AG09319 (cell line): ENCODE data around the gene PEA15.

Experiments
- DNase-seq: peaks from one replicate; pipeline ENCODE4 v3.0.0-alpha.2; 2010; ENCODE audit warnings: low read depth; ENCODE audit errors: extremely low read depth
- TF ChIP-seq, protein P1 (sequence below): IDR thresholded peaks from 2 replicates; pipeline ENCODE4 v1.5.1; 2011; ENCODE audit warnings: low read depth, mild to moderate bottlenecking, inconsistent platforms, low read length, moderate library complexity

PEA15 gene

DNA sequence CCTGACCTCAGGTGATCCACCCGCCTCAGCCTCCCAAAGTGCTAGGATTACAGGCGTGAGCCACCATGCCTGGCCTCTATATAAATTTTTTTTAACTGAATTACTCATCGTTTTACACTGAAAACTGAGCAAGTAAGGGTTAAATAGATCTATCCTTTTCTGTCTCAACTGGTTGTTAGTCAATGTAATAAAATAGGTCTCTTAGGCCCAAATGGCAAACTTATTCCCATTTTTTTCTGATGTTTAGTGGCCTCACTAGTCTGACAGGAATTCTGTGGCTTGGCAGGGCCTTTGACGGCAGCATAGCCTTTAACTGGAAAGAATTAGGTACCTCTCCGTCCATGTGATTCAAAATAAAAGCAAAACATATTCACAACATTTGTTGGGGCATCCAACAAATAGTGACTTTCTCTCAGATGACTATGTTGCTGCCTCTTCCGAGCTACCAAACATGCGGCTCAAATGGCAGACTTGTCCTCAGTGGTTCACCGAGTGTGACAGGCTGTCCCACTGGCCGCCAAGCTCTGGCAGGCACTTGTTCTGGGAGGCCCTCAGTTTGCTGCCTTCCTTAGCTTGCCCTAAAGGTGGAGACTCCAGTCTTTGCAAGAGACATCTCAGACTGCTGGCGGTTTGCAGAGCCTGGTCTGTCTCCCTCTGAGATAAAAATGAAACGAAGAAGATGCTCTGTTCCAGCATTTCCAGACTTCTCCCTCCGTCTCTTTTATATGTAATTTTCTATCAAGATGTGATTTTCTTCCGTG, 36.4 kb upstream of the PEA15 start:
- TF ChIP-seq, protein P1, sequence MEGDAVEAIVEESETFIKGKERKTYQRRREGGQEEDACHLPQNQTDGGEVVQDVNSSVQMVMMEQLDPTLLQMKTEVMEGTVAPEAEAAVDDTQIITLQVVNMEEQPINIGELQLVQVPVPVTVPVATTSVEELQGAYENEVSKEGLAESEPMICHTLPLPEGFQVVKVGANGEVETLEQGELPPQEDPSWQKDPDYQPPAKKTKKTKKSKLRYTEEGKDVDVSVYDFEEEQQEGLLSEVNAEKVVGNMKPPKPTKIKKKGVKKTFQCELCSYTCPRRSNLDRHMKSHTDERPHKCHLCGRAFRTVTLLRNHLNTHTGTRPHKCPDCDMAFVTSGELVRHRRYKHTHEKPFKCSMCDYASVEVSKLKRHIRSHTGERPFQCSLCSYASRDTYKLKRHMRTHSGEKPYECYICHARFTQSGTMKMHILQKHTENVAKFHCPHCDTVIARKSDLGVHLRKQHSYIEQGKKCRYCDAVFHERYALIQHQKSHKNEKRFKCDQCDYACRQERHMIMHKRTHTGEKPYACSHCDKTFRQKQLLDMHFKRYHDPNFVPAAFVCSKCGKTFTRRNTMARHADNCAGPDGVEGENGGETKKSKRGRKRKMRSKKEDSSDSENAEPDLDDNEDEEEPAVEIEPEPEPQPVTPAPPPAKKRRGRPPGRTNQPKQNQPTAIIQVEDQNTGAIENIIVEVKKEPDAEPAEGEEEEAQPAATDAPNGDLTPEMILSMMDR, result no peak
- no peak for DNase-seq

DNA sequence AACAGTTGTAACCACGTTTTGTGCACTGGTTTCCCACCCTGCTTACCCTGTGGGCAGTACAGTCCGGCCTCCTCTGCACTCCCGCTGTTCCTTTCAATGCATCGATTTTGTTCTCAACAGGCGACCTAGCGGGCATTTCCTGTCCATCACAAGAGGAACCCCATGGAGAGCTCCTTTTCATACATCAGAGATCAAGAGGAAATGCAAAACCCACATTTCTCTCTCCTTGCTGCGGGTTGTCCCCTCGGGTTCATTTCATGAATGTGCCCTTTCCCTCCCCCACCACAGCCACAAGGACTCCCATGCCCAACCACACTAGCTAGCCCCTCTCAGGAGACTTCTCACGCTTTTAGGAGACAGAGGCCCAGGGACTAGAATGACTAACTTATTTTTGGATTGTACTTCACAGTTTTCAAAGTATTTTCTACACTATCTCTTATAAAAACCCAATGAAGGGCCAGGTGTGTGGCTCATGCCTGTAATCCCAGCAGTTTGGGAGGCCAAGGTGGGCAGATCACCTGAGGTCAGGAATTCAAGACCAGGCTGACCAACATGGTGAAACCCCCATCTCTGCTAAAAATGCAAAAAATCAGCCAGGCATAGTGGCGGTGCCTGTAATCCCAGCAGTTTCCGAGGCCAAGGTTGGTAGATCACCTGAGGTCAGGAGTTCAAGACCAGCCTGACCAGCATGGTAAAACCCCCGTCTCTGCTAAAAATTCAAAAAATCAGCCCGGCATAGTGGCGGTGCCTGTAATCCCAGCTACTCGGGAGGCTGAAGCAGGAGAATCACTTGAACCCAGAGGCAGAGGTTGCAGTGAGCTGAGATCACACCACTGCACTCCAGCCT, 35.4 kb upstream of the PEA15 start:
- TF ChIP-seq, protein P1, result no peak
- DNase-seq, result no peak

DNA sequence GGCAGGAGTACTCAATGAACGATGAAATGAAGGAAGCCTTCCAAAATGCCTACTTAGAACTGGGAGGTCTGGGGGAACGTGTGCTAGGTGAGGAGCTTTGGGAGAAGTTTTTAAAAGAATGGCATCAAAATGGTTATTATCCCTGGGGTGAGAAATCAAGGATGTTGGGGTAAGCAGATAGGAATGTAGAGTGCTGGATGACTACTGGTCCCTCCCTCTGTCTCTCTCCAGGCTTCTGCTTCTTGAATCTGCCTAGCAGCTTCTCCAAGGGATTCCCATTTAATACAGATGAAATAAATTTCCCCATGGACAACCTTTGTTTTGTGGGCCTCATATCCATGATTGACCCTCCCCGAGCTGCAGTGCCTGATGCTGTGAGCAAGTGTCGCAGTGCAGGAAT, 33.8 kb upstream of the PEA15 start:
- TF ChIP-seq, protein P1, result no peak
- DNase-seq, result no peak

DNA sequence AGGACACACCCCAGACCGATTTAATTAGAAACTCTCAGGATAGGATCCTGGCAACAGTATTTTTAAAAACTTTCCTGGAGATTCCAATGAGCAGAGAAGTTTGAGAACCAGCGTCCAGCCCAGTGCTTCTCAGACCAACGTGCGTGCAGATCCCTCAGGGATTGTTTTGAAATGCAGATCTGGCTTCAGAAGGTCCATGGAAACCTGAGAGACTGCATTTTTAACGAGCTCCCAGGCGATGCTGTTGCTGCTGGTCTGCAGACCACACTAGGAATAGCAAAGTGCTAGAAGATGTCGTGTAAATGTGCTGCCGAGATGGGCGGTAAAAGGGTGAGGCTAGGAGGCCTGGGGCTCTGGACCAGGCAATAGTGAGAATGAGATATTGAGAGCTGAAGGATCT, 33.2 kb upstream of the PEA15 start:
- no peak for DNase-seq
- TF ChIP-seq, protein P1, result no peak

DNA sequence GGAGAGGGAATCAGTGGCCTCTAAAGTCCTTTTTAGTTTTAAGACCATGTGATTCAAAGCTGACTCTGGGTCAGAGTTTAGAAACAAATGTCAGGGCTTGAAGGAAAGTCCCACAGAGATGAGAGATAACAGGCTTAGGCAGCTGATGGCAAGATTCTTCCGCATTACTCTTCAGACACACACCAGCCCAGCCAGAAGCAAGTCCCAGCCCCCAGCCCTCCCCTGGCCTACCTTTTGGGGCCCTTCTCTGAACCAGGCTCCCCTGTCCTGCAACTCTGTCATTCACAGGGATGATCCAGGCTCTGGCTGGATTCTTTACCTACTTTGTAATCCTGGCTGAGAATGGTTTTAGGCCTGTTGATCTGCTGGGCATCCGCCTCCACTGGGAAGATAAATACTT, 28.0 kb upstream of the PEA15 start:
- DNase-seq, result no peak

DNA sequence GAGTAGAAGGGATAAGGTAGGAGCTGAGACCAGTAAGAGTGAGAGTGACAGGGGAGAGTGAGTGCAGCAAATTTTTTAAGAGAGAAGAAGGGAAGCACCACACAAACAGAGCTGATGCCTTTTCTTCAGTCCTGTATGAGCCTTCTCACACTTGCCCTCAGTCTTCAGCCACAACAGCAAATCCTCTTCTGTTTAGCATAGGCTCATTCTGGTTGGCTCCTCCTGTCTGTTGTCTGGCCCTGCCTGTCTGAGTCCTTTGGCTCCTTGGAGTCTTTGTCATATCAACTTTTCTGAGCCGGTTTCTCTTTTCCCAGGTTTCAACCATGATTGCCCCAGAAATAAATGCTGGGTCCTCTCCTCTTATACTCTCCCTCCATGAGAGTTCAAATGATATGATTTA, 27.5 kb upstream of the PEA15 start:
- DNase-seq, result no peak
- TF ChIP-seq, protein P1, result no peak

More for the DNA sequence above, 28.0 kb upstream of the PEA15 start:
- TF ChIP-seq, protein P1, result no peak

DNA sequence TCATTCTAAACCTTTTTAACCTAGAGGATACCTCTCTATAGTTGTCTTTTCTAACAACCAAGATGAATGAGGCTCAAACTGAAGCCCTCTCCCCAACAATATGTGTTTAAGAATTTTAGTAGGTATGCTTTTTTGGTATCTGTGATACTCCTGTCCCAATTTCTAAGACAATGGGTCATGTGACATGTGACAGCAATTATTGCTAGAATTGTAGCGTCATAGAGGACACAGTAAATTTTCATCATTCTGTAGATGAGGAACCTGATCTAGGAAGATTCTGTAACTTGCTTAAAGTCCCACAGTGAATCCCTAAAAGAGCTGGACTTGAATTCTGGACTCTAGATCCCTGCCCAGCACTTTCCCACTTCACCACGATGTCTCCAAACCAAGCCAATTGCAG, 26.5 kb upstream of the PEA15 start:
- DNase-seq, result no peak
- TF ChIP-seq, protein P1, result no peak
